ENCODE measurements around the gene TCF4. TPM values are rescaled to one million over a fixed set of nuclear protein-coding genes. Genes with fewer than 3 reads are reported as not detected.

Gene TCF4
- total RNA-seq, 1 donor from 2014 or later, result 15.7 TPM

- no peaks in the 10 kb centered on the region for H3K27me3 ChIP-seq (ENCODE audit: control insufficient read depth, insufficient read depth, low read length)
- no peak overlapping the region for H3K4me3 ChIP-seq (ENCODE audit: low read depth, low read length)
- H3K36me3 ChIP-seq (ENCODE audit: control insufficient read depth, insufficient read depth, low read length), result no peaks in the 10 kb centered on the region
- no peak for DNase-seq (ENCODE audit: low read depth)
- no peak for TF ChIP-seq CTCF (IDR thresholded peaks at IDR 0.05; ENCODE audit: insufficient read depth, low read length, poor library complexity, severe bottlenecking)
Observed at GRCh38 chr18:55269622-55270021, 318.4 kb downstream of the TCF4 start.

GRCh38 chr18:55268628-55269275, 319.2 kb downstream of the TCF4 start:
- Histone ChIP-seq H3K27me3 (ENCODE audit: control insufficient read depth, insufficient read depth, low read length) (no peaks in the 10 kb centered on the region), H3K4me3 (ENCODE audit: low read depth, low read length) (no peak overlapping the region), H3K36me3 (ENCODE audit: control insufficient read depth, insufficient read depth, low read length) (no peaks in the 10 kb centered on the region)
- no peak for TF ChIP-seq CTCF (IDR thresholded peaks at IDR 0.05; ENCODE audit: insufficient read depth, low read length, poor library complexity, severe bottlenecking)
- DNase-seq (ENCODE audit: low read depth), result no peak

GRCh38 chr18:55268151-55268601, 319.8 kb downstream of the TCF4 start:
- no peak for TF ChIP-seq CTCF (IDR thresholded peaks at IDR 0.05; ENCODE audit: insufficient read depth, low read length, poor library complexity, severe bottlenecking)
- H3K36me3 ChIP-seq (ENCODE audit: control insufficient read depth, insufficient read depth, low read length), result no peaks in the 10 kb centered on the region
- no peaks in the 10 kb centered on the region for H3K27me3 ChIP-seq (ENCODE audit: control insufficient read depth, insufficient read depth, low read length)
- DNase-seq (ENCODE audit: low read depth), result no peak
- no peak overlapping the region for H3K4me3 ChIP-seq (ENCODE audit: low read depth, low read length)

- Histone ChIP-seq H3K27me3 (ENCODE audit: control insufficient read depth, insufficient read depth, low read length) (no peaks in the 10 kb centered on the region), H3K36me3 (ENCODE audit: control insufficient read depth, insufficient read depth, low read length) (no peaks in the 10 kb centered on the region), H3K4me3 (ENCODE audit: low read depth, low read length) (no peak overlapping the region)
- TF ChIP-seq CTCF (IDR thresholded peaks at IDR 0.05; ENCODE audit: insufficient read depth, low read length, poor library complexity, severe bottlenecking), result no peak
- no peak for DNase-seq (ENCODE audit: low read depth)
Observed at GRCh38 chr18:55266981-55267380, 321.0 kb downstream of the TCF4 start.

GRCh38 chr18:55265984-55266383, 322.0 kb downstream of the TCF4 start:
- Histone ChIP-seq H3K36me3 (ENCODE audit: control insufficient read depth, insufficient read depth, low read length) (no peaks in the 10 kb centered on the region), H3K4me3 (ENCODE audit: low read depth, low read length) (no peak overlapping the region), H3K27me3 (ENCODE audit: control insufficient read depth, insufficient read depth, low read length) (no peaks in the 10 kb centered on the region)
- TF ChIP-seq CTCF (IDR thresholded peaks at IDR 0.05; ENCODE audit: insufficient read depth, low read length, poor library complexity, severe bottlenecking), result no peak
- DNase-seq (ENCODE audit: low read depth), result no peak

GRCh38 chr18:55265130-55265675, 322.8 kb downstream of the TCF4 start:
- DNase-seq (ENCODE audit: low read depth), result no peak

More at GRCh38 chr18:55265130-55265675, 322.8 kb downstream of the TCF4 start:
- Histone ChIP-seq H3K36me3 (ENCODE audit: control insufficient read depth, insufficient read depth, low read length) (no peaks in the 10 kb centered on the region), H3K4me3 (ENCODE audit: low read depth, low read length) (no peak overlapping the region), H3K27me3 (ENCODE audit: control insufficient read depth, insufficient read depth, low read length) (no peaks in the 10 kb centered on the region)
- TF ChIP-seq CTCF (IDR thresholded peaks at IDR 0.05; ENCODE audit: insufficient read depth, low read length, poor library complexity, severe bottlenecking), result no peak

Measured in kidney epithelial cell (primary cell).